Measurements from ENCODE around the gene LSM4.

The LSM4 gene

GRCh38 chr19:18271433-18271841, 51.4 kb downstream of the LSM4 start:
- DNase-seq = no peak

DNA sequence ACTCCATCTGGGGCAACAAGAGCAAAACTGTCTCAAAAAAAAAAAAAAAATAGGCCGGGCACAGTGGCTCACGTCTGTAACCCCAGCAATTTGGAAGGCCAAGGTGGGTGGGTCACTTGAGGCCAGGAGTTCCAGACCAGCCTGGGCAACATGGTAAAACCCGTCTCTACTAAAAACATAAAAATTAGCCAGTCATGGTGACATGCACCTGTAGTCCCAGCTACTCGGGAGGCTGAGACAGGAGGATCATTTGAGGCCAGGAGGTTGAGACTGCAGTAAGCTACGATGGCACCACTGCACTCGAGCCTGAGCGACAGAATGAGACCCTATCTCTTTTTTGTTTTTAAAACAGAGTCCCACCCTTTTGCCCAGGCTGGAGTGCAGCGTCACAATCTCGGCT, 52.5 kb downstream of the LSM4 start:
- no peak for DNase-seq

DNA sequence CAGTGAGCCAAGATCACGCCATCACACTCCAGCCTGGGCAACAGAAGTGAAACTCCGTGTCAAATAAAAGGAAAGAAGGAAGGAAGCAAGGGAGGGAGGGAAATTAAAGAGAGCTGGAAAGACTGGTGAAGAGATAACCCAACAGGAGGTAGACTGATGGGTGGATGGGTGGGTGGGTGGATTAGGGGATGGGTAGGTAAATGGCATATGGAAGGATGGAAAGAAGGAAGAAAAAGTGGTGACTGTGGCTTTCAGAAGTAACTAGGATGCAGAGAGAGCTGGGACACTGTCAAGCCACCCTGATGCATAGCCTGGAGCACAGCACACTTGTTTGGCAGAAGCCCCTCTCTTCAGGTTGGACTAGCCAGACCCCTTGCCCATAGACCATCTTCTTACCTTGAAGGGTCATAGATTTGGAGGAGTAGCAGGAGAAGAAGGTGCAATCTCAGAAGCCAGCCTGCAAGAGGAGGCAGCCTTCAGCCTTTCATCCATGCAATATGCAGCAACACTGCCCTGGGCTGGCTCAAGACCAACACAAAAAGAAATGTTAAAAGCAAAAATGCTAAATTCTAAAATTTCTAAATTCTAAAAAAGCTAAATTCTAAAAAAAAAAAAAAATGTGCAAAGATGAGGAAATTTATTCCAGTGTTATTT, 53.7 kb downstream of the LSM4 start:
- DNase-seq = no peak

DNA sequence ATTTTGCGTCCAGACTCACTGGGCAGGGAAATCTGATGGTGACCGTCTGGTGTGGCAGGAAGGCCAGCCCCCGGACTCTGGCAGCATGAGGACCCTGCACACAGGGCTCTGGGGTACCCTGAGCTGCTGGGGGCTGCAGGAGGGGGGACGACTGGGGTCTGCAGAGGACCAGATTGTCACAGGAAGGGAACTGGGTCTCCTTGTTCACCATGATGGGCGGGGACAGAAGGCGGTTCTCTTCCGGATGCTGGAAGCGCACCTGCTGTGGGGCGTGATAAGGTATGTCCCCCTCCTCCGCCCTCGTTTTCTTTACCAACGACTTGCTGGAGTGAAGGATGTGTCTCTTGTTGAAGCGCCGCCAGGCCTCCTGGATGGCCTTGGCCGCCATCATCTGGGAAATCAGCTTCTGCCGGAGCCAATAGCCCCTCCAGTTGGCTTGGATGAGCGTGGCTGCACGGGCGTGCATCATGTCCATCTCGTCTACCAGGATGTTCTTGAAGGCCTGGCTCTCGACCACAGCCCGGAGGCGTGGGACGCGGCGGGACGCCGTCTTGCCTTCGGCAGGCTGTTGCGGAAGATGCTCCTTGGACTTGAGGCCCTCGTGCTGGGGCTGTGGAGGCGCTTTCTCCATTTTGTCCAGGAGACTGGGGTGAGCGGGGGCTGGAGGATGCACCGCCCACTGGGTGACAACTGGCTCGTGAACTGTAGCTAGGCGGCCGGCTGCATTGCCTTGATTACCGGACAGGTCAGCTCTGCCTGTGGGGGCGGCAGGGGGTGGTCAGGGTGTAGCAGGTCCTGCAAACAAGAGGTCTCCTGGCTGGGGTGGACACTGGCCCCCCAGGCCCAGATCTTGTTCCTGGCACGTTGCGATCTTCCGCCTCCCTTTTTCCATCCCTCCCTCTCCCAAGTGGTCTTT, 55.8 kb downstream of the LSM4 start:
- DNase-seq = no peak

DNA sequence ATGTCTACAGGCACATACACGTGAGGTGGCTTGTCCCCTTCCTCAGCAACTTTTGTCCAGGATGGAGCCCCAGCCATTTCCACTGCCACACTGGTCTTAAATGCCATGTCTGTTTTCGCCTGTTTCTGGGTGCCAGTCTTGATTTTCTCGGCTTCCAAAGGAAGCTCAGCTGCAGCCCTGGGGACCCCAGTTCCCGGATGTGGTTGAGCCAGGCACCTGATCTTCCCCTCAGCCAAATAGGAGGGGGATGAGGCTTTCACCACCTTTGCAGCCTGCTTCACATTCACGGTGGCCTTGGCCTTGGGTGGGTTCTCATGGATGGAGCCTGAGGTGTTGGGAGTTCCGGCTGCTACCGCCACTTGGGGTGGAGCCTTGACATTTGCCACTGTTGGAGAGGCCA, 57.3 kb downstream of the LSM4 start:
- no peak for DNase-seq

DNA sequence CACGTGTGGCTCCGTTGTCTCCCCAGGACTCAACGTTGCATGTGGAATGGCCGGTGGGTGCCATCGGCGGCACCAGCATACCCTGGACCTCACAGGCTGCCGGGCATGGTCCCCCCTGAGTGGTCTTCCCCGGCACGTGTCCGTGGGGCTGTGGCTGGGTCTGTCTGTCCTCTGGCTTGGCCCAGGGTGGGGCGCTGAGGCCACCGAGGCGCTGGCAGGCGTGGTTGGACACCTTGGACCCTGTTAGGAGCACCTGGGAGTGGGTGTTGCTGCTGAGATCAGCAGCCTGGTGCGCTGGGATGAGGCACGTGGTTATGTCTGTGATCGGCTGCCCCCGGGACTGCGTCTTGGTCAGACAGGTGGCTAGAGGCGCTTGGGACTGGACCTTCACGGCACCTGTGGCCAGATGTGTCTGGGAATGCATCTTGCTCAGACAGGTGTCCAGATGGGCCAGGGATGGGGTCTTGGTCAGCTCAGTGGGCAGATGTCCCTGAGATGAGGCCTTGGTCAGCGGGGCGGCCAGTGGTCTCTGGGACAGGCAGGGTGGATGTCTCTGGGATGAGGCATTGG, 57.8 kb downstream of the LSM4 start:
- DNase-seq = no peak

DNA sequence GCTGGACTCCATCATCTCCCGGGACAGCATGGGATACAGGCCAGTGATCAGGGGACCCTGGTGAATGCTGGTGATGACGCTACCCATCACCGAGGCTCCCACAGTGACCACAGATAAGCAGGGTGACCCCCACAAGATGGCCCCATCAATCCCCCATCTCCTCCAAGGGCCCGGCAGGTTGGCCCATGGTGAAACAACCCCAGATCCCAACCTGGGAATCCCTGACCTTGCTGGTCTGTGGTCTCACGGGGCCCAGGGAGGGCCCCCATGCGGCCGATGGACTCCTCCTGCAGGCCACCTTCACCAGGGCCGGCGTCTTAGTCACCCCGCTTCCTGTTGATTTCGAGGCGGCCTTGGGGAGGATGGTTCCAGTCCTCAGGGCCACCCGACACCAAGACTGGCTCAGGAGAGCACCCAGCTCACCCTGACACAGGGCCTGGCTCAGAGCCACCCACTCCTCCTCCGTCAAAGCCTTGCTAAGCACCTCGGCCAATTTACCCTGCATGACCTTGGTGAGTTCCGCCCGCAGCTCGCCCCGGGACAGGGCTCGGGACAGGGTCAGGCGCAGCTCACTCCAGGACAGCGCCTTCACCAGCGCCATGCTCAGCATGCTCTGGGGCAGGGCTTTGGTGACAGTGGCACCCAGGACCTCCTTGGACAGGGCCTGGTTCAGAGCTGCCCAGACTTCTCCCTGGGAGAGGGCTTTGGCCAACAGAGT, 58.6 kb downstream of the LSM4 start:
- no peak for DNase-seq

- no peak for DNase-seq
These were observed 59.3 kb downstream of the LSM4 start for GRCh38 chr19:18263324-18264136.

DNA sequence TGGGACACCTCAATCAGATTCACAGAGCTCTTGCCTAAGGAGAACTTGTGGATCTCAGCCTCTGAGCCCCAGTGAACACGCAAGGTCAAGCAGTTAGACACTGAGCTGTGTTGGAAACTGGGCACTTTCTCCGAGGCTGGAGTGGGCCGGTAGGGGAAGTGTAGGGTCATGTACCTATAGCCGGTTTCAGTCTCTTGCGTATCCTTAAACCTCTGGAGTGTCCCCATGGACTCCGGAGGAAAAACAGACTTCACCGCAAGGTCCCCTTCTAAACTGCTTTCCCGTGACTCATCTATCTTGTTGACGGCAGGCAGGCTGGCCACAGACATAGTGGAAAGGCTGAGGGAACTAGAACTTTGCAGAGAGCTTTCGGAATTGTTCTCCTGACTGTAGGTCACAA, 60.0 kb downstream of the LSM4 start:
- no peak for DNase-seq

GRCh38 chr19:18262144-18262543, 60.7 kb downstream of the LSM4 start:
- DNase-seq = no peak

GRCh38 chr19:18261474-18261873, 61.4 kb downstream of the LSM4 start:
- DNase-seq = no peak

GRCh38 chr19:18259893-18260292, 63.0 kb downstream of the LSM4 start:
- no peak for DNase-seq

DNA sequence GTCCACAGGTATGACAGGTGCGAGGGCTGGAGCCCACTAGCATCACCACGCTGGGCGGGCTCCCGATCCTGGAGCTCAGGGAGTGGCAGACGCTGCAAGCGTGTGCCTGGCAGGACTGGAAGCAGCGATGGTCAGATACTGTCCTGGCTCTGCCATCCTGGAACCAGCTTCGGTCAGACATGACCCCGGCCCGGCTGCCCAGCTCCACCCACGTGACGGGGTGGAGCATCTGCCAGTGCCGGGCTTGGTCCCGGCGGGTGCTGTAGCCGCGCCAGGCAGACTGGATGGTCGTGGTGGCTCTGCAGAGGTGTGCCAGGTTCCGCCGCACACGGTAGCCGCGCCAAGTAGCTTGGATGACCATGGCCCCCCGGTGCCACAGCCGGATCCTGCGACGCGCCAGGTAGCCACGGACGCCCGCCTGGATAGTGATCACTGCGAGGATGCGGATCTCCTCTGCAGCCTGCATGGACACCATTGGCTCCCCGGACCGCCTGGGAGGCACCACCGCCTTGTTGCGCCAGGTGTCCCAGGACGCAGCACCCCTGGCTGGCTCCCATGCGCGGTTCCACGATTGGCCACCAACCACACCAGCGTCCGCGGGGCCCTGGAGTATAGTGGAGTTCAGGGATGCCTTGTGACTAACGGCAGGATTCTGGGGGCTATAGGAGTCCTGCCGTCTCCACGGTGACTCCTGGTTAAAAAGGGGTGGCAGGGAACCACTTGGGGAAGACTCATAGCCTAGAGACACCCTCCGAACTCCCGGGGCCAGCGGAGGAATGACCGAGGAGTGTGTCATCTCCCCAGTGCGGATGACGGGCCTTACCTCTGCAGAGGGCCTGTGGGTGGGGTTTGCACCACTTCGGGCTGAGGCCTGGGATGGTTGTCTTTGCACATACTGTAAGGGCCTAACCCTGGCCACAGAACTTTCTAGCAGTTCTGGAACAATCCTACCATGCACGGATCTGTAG, 65.1 kb downstream of the LSM4 start:
- no peak for DNase-seq
